GM21825 (cell line): Measurements from ENCODE around the gene RDH13.
"Not testable (repeated sequence)": the region's sequence is repeated elsewhere in the genome, so short reads cannot be mapped to it uniquely, and the experiment has no call there.

Source experiments
- ATAC-seq: cut with Tn5 transposase; IDR thresholded peaks from one replicate; pipeline ENCODE4 v1.9.1; 2021; ENCODE audit warnings: mild to moderate bottlenecking, moderate library complexity; ENCODE audit not compliant: unreplicated experiment

RDH13 gene

DNA sequence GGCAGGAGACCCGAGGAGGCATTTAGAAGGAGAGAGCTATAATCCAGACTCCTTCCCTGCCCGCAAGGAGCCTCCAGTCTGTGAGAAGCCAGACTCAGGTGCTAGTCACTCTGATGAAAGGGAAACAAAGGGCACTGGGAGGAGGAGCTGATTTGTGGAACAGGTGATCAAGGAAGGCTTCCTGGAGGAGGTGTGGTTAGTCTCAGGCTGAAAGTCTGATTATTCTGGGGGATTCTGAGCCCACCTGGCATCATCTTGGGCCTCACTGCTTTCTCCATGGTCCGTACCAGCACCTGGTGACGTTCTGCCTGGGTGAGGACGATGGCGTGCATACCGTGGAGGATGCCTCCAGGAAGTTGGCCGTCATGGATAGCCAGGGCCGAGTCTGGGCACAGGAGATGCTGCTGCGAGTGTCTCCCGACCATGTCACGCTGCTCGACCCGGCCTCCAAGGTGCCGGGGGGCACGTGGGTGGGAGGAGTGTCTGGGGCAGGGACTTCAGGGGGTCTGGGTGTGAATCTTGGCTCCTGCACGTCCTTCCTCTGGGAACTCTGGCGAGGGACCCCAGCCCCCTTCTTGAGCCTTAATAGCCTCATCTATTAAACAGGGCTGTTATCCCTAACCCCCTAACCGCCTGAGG lies 16.6 kb upstream of the RDH13 start:
- no peak for ATAC-seq

DNA sequence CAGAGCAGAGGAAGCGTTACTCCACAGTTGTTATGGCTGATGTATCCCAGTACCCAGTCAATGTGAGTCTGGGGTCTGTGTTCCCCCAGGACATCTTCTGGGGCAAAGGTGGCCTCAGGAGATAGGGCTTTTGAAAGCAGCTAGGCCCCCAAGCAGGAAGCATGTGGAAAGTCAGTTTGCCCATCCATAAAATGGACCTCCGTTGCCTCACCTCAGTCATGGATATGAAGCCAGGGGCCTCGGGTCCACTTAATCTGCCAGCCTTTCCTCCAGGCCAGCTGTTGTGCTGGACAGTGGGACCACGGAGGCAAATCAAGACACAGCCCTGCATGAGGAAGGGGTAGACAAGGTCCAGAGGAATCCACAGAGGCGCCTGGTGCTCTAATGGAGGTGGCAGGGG lies 16.0 kb upstream of the RDH13 start:
- ATAC-seq, result no peak

DNA sequence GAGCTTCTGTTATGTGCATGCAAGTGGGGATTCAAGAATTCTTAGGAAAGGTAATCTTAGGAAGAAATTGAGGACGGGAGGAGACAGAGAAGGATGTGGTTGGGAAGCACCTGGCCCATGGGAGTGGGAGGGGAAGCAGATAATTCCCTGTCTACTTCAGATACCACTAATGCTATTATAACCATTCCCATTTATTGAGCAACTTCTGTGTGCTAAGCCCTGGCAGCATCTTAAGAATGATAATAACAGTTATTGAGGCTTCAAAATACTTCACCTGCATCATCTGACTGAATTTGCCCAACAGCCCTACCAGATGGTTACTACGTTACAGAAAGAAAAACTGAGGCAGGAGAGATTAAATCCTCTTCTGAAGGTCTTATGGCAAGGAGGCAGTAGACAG lies 14.2 kb upstream of the RDH13 start:
- ATAC-seq, result no peak

DNA sequence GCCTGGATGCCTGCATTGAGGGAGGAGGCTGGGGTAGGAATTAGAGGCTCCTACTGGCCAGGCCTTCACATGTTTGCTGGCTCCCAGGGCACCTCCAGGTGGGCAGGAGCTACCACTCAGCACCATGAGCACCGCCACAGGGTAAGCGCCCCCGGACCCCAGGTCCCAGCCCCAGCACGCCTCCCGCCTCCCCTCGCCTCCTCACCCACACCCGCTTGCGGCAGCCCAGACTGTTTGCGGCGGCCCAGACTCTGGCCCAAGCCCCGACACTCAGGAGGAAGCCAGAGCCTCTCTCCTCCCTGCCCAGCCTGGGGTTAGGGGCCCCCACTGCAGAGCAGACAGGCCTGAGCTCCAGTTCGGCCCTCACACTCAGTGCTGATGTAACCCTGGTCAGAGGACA lies 13.4 kb upstream of the RDH13 start:
- ATAC-seq, result no peak

DNA sequence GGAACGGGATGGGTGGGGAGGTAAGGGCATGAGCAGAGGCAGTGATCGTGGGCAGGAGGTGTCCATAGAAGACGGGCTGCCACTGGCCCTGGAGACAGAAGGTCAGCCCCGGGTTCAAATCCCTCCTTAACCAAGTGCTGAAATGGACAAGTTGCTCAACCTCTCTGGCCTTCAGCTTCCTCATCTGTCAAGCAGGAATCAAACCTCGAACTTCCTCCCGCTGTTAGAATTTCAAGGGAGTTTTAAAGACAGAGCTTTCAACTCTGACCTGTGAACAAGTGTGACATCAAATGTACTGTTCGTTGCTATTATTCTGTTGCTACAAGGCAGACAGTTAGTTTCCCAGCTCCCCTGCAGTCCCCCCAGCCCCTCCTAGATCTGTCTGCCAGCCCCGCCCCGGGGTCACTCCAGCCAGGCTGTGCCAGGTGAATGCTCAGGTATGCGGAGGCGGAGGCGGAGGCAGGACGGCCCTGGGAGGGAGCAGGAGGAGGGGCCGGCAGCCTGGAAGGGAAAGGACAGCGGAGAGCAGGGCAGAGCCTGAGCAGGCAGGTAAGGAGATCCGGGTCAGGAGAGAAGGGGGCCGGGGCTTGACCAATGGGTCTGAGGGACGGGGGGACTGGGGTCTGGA lies 12.5 kb upstream of the RDH13 start, which contains the start of gene EPS8L1:
Gene EPS8L1 (plus strand): TSS at position 499 of the 628 bp plus-strand sequence. CDS start 576 bp downstream, outside the sequence.
- ATAC-seq, result no peak

DNA sequence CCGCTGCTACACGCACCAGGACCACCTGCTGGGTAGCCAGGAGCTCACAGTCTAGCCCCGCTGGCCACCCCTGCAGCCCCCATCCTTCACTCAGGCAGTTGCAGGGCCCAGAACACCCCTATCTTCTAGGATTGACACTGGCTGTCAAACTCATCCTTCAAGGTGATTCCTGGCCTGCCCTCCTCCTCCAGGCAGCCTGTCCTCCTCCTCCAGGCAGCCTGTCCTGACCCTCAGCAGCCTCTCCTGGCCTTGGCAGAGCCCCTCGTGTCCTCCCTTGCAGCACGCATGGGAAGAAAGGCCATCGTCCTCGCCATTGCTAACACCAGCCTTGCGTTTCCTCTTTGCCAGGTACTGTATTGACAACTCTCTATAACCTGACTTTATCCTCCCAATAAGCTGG lies 9.0 kb upstream of the RDH13 start:
- ATAC-seq, result no peak

DNA sequence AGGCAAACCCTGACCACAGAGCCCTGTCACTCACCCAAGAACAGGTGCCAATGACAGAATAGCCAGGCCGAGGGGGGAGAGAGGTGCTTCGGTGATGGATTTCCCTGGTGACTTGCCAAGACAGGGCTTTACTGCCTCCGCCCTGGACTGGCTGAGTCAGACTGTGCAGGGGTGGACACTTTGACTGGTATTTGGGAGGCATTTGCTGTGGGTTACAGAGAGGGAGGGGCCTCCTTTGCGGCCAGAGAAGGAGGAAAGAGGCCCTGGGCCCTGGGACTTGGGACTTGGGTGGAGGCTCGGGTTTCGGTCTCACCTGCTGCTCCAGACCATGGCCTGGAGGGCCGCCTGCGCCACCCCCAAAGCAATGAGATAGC lies 8.2 kb upstream of the RDH13 start:
- no peak for ATAC-seq

DNA sequence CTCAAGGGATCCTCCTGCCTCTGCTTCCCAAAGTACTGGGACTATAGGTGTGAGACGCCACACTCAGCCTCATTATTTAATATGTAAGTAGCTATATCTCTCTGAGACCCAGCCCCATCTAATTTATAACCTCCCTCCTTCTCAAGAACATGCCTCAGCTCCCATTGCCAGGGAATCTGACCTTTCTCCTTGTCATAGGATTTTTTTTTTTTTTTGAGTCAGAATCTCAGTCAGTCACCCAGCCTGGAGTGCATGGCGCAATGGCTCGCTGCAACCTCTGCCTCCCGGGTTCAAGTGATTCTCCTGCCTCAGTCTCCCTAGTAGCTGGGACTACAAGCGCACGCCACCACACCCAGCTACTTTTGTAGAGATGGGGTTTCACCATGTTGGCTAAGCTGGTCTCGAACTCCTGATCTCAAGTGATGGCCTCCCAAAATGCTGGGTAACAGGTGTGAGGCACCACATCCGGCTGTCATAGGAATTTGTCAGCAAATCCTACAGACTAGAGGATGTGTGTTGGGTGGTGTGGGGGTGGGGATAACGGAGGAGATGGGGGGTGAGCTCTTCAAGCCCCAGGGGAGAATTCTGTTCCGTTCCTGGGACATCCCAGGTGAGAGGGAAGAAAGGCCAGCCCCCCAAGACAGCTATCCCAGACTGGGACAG lies 7.6 kb upstream of the RDH13 start:
- no peak for ATAC-seq

DNA sequence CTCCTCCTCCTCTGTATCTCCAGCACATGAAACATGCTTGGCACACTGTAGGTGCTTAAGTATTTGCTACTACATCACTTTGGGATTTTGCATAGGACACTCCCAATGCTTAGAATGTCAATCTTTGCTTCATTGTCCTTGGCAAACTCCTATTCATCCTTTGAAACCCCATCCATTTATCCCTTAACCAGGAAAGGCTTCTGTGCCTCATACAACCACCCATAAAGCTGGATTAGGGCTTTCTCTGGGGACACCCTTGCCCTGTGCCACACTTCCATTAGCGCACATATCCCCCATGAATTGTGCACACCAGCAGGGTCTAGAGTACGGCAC lies 6.9 kb upstream of the RDH13 start:
- ATAC-seq, result no peak

DNA sequence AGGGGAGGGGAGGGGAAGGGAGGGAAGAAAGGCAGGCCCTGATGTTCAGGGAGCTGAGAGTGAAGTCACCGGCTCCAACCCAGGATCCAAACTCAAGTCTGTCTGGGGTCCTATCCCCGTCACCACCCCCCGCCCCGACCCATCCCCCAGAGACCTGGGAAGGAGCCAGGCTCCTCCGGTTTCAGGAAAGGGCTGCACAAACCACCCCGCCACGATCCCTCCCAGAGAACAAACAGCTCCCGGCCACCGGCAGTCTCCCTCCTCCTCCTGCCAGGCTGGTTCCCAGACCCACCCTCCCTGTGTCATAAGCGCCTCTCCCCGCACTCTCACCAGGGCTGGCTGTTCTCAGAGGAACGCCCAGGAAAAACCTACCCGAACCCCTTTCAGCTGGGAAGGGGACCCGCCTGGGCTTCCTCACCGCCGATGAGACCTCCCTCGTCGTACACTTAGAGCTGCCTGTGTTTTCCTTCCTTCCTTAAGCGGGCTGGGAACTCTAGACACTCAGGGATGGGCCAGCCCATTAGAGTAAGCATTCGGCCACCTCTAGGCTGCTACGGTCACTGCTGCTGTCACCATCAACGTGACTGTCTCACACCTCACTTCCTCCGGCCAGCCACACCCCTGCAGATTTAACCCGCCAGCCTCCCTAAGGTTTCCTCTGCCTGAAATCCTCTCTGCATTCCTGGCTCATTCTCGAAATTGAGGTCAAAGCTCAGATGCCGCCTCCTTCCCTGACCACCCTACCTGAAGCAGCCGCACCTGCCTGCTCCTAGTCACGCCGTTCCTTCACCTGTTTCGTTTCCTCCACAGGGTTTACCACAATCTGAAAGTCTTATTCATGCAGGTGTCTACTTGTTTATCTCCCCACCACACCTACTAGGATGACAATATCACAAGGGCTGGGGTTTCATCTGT lies 6.3 kb upstream of the RDH13 start:
- no peak for ATAC-seq

DNA sequence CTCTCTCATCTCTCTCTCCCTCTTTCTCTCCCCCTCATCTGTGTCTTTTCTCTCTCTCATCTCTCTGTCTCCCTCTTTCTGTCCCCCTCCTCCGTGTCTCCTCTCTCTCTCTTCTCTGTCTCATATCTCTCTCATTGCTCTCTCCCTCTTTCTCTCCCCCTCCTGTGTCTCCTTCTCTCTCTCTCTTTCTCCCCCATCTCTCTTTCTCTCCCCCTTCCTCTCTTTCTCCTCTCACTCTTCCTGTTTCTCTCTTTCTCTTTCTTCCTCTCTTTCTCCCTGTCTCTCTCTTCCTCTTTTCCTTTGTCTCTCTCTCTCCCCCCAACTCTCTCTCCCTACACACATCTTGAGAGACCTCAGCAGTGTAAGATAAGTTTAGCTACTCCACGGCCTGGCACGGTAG lies 4.9 kb upstream of the RDH13 start:
- ATAC-seq, result no peak

DNA sequence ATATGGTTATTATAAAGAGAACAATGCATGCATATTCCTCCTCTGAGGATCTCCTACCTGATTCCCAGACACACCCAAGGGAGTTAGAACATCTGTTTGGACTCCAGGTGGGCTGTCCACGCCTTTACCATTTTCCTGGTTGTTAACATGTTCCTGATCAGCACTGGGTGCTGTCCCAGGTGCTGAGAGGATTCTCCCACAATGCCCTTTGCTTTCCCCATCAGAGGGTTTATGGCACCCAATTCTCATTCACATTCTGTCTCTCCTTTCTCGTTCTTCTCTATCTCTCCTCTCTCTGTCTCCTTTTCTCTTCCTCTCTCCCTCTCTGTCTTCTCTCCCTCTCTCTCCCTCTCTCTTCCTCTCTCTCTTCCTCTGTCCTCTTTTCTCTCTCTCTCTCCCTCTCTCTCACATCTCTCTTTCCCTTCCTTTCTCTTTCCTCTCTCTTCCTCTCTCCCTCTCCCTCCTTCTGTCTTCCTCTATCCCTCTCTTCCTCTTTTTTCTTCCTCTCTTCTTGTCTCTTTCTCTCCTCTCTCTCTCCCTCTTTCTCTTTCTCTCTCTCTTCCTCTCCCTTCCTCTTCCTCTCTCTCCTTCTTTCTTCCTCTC lies 3.3 kb upstream of the RDH13 start:
- ATAC-seq, result no peak

DNA sequence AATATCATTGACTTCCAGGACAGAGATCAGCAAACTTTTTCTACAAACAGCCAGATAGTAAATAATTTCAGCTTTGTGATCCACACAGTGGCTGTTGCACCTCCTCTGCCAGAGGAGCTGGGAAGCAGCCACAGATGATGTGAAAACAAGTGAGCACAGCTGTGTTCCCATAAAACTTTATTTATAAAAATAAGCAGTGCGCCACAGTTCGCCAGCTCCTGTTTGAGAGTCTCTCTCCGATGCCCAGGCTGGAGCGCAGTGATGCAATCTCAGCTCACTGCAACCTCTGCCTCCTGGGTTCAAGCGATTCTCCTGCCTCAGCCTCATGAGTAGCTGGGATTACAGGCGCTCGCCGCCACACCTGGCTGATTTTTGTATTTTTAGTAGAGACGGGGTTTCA lies 2.6 kb upstream of the RDH13 start:
- not testable (repeated sequence) for ATAC-seq

DNA sequence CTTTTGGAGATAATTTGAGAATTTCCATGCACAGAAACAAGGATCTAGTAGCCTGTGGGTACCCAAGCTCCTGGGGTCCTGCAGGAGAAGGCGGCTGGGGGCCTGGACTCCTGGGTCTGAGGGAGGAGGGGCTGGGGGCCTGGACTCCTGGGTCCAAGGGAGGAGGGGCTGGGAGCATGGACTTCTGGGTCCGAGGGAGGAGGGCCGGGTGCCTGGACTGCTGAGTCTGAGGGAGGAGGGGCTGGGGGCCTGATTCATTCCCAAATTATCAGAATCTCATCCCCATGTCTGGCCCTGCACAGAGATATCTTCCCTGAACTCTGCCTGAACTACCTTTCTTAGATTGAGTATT lies 520 bp upstream of the RDH13 start:
- ATAC-seq, result no peak

DNA sequence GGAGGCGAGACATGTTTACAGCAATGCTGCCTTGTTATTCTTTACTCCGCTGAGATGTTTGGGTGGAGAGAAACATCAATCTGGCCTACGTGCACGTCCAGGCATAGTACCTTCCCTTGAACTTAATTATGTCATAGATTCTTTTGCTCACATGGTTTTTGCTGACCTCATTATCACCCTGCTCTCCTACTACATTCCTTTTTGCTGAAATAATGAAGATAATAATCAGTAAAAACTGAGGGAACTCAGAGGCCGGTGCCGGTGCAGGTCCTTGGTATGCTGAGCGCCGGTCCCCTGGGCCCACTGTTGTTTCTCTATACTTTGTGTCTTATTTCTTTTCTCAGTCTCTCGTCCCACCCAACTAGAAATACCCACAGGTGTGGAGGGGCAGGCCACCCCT lies 2.7 kb downstream of the RDH13 start:
- not testable (repeated sequence) for ATAC-seq

DNA sequence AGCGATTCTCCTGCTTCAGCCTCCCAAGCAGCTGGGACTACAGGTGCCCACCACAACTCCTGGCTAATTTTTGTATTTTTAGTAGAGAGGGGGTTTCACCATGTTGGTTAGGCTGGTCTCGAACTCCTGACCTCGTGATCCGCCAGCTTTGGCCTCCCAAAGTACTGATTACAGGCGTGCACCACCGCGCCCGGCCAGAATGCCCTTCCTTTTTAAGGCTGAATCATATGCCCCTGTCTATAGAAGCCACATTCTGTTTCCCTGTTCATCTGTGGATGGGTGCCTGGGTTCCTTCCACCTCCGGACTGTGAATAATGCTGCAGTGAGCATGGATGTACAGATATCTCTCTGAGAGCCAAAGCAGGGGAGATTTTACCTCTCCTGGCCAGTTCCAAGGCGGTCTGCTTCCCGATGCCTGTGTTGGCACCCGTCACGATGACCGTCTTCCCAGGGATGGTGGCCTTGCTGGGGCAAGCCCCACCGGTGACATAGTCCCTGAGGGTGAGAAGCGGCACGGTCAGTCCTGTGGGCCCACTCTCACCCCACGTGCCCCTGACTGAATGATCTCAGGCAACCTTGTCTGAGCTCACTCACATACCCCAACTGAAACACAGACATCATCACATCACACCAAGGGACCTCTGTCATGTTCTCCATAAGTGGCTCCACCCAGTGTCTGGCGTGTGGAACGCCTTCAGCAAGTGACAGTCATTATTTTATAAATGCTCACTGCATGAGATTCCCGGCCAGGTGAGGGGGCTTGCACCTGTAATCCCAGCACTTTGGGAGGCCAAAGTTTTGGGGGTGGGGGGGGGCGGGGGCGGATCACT lies 4.0 kb downstream of the RDH13 start:
- ATAC-seq, result no peak

DNA sequence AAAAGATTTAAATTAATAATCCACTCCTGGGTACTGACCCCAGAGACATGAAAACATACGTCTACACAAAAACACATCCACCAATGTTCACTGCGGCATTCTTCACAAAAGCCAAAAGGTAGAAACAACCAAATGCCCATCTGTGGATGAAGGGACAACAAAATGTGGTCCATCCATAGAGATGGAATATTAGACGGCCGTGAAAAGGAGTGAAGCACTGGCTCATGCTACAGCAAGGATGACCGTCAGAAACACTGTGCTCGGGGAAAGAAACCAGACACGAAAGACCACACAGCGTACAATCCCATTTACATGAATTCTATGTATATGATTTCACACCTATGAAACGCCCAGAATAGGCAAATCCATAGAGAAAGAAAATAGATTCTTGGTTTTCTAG lies 6.1 kb downstream of the RDH13 start:
- ATAC-seq, result no peak

DNA sequence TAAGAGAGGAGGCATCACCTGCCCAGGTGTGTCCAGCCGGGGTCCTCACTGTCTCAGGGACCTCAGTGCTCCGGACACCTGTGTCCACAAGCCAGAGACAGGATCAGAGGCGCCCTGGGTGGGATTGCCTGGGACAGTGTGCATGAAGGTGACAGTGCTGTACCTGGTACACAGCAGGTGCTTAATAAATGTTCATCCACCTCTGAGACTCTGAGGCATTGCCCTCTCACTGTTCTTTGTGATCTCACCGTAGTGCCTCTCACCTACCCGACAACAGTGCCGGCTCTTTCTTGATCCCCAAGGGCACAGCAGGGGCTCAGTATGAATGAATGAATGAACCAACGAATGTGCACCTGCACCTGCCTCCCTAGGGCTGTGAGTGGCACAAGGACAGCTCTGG lies 9.2 kb downstream of the RDH13 start:
- ATAC-seq, result no peak

DNA sequence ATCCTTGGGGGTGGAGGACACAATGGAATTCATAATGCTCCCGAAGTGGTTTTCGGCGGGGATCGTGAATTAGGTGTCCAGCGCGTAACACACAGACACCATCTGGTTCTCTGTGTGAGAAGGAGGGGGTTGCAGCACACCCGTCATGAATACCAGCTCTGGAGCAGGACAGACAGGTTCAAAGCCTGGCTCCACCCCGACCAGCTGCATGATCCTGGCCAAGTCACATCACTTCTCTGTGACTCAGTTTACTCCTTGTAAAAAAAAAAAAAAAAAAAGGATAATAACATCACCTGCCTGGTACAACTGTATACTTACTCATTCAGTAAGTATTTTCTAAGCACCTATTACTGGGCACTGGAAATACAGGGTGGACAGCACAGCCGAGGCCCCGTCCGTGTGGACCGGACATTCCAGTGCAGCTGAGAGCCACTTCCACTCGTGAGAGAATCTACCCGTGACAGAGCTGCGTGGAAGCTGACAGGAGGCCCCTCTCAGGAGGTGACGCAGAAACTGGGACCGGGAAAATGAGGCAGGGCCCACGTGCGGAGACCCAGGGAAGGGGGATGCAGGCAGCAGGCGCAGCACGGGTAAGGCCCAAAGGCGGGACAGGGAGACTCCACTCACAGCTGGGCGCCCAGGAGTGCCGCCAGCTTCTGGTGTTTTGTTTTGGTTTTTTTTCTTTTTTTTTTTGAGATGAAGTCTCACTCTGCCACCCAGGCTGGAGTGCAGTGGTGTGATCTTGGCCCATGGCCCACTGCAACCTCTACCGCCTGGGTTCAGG lies 12.0 kb downstream of the RDH13 start:
- no peak for ATAC-seq

DNA sequence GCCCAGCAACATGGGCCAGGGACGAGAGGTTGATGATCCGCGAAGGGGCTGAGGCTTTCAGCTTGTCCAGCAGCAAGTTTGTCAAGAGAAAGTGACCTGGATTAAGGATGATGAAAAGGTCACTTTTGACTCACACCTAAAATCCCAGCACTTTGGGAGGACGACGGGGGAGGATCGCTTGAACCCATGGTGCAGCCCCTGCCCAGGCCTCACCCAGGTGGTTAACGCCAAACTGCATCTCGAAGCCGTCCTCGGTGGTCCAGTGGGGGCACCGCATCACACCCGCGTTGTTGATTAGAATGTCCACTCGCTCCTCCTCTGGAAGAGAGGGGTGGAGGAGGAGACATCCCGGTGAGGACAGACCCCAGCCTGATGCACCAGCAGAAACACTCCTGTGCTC lies 14.5 kb downstream of the RDH13 start:
- ATAC-seq, result no peak
